ENCODE results near the gene B4GALT1. TPM values are rescaled to one million over a fixed set of nuclear protein-coding genes. Genes with fewer than 3 reads are reported as not detected.

Gene B4GALT1
- total and polyA plus RNA-seq, 2 donors (not counting 1 experiment from before 2014, with no cell fraction given): 24.1 to 64.8 TPM

DNA sequence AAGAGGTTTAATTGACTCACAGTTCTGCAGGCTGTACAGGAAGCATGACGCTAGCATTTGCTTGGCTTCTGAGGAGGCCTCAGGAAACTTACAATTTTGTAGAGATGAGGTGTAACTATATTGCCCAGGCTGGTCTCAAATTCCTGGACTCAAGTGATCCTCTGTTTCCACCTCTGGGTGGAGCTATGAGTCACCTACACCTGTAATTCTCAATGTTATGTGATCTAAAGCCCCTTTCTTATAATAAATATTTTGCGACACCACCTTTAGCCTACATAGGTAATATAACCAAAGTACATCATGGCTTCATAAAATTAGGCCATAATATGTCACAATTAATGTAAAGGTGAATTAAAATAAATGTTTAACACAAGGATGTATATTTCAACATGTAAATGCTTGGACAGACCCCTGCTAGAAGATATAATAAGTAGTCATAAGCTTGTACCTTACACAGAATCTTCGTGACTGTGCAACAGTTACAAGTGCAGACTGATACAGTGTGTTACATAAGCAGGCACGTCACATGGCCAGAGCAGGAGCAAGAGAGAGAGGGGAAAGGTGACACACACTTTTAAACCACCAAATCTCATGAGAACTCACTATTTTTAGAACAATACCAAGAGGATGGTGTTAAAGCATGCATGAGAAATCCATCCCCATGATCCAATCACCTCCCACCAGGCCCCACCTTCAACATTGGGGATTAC lies 43.0 kb upstream of the B4GALT1 start:
- DNase-seq (ENCODE audit: low read depth in 2 of 2): no peak
- no peak overlapping the region for H2AFZ ChIP-seq (ENCODE audit: low read length)
- H3K9ac ChIP-seq (ENCODE audit: insufficient read depth, low read length): no peak overlapping the region
- peaks cover 10% of the 10 kb centered on the region for H3K27me3 ChIP-seq (ENCODE audit: control insufficient read depth, insufficient read depth, low read length)
- TF ChIP-seq EZH2 (IDR thresholded peaks at IDR 0.05; ENCODE audit: low read length, missing control alignments): no peak
- TF ChIP-seq CTCF (conservative IDR thresholded peaks at IDR 0.05 in 1 of 2, IDR thresholded peaks at IDR 0.05 in 1 of 2; ENCODE audit: low read depth in 1 of 2, low read length in 2 of 2): no peak
- H3K9me3 ChIP-seq (ENCODE audit: control insufficient read depth, insufficient read depth, low read depth, low read length): no peaks in the 10 kb centered on the region
- H3K4me1 ChIP-seq (ENCODE audit: control insufficient read depth, extremely low read depth, insufficient read depth, low read length): no peaks in the 10 kb centered on the region
- no peak overlapping the region for H3K4me2 ChIP-seq (ENCODE audit: extremely low read depth, insufficient read depth, low read length)
- no peaks in the 10 kb centered on the region for H3K36me3 ChIP-seq (ENCODE audit: control insufficient read depth, insufficient read depth, low read length)
- H3K4me3 ChIP-seq (replicated peaks in 1 of 4; ENCODE audit: control extremely low read depth in 1 of 4, insufficient read depth in 1 of 4, low read depth in 3 of 4, low read length in 4 of 4): no peak overlapping the region
- no peaks in the 10 kb centered on the region for H4K20me1 ChIP-seq (ENCODE audit: control insufficient read depth, extremely low read depth, insufficient read depth, low read length)
- H3K27ac ChIP-seq (ENCODE audit: insufficient read depth, low read length): no peak overlapping the region
- no peaks in the 10 kb centered on the region for H3K79me2 ChIP-seq (ENCODE audit: control insufficient read depth, insufficient read depth, low read length)

GRCh38 chr9:33209394-33209793 lies 42.3 kb upstream of the B4GALT1 start:
- Histone ChIP-seq H3K36me3 (ENCODE audit: control insufficient read depth, insufficient read depth, low read length) (no peaks in the 10 kb centered on the region), H3K4me3 (replicated peaks in 1 of 4; ENCODE audit: control extremely low read depth in 1 of 4, insufficient read depth in 1 of 4, low read depth in 3 of 4, low read length in 4 of 4) (no peak overlapping the region), H3K9me3 (ENCODE audit: control insufficient read depth, insufficient read depth, low read depth, low read length) (no peaks in the 10 kb centered on the region), H3K27me3 (ENCODE audit: control insufficient read depth, insufficient read depth, low read length) (peaks cover 13% of the 10 kb centered on the region), H4K20me1 (ENCODE audit: control insufficient read depth, extremely low read depth, insufficient read depth, low read length) (no peaks in the 10 kb centered on the region), H3K4me1 (ENCODE audit: control insufficient read depth, extremely low read depth, insufficient read depth, low read length) (no peaks in the 10 kb centered on the region), H3K27ac (ENCODE audit: insufficient read depth, low read length) (no peak overlapping the region), H3K4me2 (ENCODE audit: extremely low read depth, insufficient read depth, low read length) (no peak overlapping the region), H3K79me2 (ENCODE audit: control insufficient read depth, insufficient read depth, low read length) (no peaks in the 10 kb centered on the region), H3K9ac (ENCODE audit: insufficient read depth, low read length) (no peak overlapping the region), H2AFZ (ENCODE audit: low read length) (no peak overlapping the region)
- TF ChIP-seq CTCF (conservative IDR thresholded peaks at IDR 0.05 in 1 of 2, IDR thresholded peaks at IDR 0.05 in 1 of 2; ENCODE audit: low read depth in 1 of 2, low read length in 2 of 2) (no peak), EZH2 (IDR thresholded peaks at IDR 0.05; ENCODE audit: low read length, missing control alignments) (no peak)
- no peak for DNase-seq (ENCODE audit: low read depth in 2 of 2)

DNA sequence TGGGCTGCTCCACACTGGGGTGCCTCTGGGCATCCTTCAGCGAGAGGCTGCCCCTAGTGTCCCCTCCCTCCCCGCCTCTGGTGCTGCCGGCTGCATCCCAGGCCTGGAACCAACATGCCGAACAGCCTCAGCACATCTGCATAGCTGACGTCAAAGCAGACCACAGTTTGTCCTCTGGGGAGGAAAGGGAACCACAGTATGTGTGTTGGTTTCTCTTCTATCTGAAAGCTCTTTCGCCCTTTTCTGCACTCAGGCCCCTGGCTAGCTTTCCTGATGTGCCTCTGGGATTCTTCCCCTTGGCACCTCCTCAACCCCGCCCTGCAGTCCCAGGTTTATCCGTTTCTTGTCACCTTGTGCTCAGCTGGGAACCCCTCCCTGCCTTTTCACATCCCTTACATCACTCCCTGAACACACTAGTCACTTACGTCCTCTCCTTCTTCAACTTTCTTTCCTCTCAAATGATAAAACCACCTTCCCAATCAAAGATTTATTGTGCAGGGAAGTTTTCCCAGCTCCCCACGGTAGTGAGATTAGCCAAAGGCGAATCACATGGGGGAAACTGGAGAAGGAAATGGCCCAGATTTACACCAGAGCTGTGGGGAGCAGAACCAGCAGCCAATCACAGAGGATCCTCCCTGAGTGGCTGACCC lies 35.5 kb upstream of the B4GALT1 start:
- peak; percentile 55 to 82 for DNase-seq (ENCODE audit: low read depth in 2 of 2)
- Histone ChIP-seq H3K36me3 (ENCODE audit: control insufficient read depth, insufficient read depth, low read length) (no peaks in the 10 kb centered on the region), H3K4me2 (ENCODE audit: extremely low read depth, insufficient read depth, low read length) (no peak overlapping the region), H3K27me3 (ENCODE audit: control insufficient read depth, insufficient read depth, low read length) (peaks cover 17% of the 10 kb centered on the region), H3K79me2 (ENCODE audit: control insufficient read depth, insufficient read depth, low read length) (no peaks in the 10 kb centered on the region), H3K4me1 (ENCODE audit: control insufficient read depth, extremely low read depth, insufficient read depth, low read length) (no peaks in the 10 kb centered on the region), H3K4me3 (replicated peaks in 1 of 4; ENCODE audit: control extremely low read depth in 1 of 4, insufficient read depth in 1 of 4, low read depth in 3 of 4, low read length in 4 of 4) (no peak overlapping the region), H3K9me3 (ENCODE audit: control insufficient read depth, insufficient read depth, low read depth, low read length) (no peaks in the 10 kb centered on the region), H2AFZ (ENCODE audit: low read length) (no peak overlapping the region), H3K9ac (ENCODE audit: insufficient read depth, low read length) (no peak overlapping the region), H3K27ac (ENCODE audit: insufficient read depth, low read length) (no peak overlapping the region), H4K20me1 (ENCODE audit: control insufficient read depth, extremely low read depth, insufficient read depth, low read length) (no peaks in the 10 kb centered on the region)
- TF ChIP-seq EZH2 (IDR thresholded peaks at IDR 0.05; ENCODE audit: low read length, missing control alignments): no peak
- TF ChIP-seq CTCF (conservative IDR thresholded peaks at IDR 0.05 in 1 of 2, IDR thresholded peaks at IDR 0.05 in 1 of 2; ENCODE audit: low read depth in 1 of 2, low read length in 2 of 2): no peak
